GM19035 (cell line): Measurements from ENCODE around the gene MAPK14.

Experiments
- ATAC-seq: cut with Tn5 transposase; IDR thresholded peaks from one replicate; pipeline ENCODE4 v1.9.1; 2021; ENCODE audit not compliant: unreplicated experiment

MAPK14 gene

DNA sequence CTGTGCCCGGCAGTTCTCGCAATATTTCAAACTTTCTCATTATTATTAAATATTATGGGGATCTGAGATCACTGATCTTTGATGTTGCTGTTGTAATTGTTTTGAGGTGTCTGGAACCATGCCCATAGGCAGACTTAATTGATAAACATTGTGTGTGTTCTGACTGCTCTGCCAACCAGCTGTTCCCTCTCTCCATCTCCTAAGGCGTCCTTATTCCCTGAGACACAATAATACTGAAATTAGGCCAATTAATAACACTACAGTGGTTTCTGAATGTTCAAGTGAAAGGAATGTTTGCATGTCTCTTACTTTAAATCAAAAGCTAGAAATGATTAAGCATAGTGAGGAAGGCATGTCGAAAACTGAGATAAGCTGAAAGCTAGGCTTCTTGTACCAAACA is 7.6 kb downstream of the MAPK14 start:
- no peak for ATAC-seq

DNA sequence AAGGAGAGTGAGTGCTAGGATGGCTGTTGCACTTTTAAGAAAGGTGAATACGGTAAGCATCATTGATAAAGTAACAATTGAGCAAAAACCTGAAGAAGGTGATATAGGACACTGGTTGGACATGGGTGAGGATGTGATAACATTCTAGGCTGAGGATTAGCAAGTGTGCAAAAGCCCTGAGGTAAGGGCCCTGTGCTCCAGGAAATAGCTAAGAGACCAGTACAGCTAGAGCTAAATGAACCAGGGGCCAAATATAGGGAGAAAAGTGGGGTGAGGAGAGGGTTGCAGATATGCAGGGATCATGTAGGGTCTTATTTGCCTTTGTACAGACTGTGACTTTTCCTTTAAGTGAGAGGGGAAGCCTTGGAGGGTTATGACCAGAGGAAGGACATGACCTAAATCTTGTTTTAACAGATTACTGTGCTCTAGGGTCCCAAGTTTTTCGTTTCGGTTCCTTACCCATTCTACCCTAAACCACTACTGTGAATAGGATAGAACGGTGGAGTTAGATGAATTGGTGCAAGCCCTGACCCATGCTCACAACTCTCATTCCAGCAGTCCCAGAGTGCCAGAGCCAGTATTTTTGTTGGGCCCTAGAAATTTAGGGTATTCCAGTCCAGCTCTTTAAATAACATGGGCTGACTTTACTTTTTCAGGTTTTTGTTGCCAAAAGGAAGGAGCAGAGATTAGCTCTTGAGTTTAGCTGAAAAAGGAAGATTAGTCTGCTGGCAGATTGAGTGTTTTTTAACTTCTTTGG is 10.7 kb downstream of the MAPK14 start:
- ATAC-seq: no peak

DNA sequence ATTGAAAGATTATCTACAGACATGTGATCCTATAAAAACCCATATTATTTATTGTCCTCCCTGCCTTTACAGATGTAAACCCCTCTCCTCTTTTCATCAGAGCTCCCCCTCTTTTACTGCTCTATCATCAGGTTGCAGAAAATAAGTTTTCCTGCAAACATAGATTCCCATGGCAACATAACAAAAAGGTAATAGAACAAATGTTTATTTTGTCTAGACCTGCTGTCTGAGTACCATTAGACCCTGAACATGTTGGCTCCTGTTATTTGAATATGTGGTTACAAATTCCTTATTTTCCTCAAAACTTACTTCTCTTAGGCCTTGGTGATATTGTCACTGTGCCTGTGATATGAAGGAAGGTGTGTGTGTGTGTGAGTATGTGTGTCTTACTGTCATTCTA is 11.5 kb downstream of the MAPK14 start:
- no peak for ATAC-seq

DNA sequence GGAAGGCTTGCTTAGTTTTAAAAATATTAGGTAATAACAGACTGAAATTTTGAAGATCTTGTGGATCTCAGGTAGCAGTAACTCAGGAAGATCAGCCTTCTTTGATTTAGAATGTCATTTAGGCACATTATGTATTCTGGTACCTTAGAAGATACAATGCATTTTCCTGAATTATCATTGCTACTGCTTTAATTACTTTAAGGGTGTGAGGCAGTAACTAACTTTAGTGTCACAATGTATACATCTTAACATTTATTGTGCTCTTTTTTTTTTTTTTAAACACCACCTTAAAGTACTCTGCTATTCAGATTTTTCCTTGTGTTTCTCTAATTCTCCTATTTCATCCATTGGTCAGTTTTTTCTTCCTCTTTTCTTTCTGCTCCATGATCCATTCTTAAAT is 13.3 kb downstream of the MAPK14 start:
- ATAC-seq: no peak

DNA sequence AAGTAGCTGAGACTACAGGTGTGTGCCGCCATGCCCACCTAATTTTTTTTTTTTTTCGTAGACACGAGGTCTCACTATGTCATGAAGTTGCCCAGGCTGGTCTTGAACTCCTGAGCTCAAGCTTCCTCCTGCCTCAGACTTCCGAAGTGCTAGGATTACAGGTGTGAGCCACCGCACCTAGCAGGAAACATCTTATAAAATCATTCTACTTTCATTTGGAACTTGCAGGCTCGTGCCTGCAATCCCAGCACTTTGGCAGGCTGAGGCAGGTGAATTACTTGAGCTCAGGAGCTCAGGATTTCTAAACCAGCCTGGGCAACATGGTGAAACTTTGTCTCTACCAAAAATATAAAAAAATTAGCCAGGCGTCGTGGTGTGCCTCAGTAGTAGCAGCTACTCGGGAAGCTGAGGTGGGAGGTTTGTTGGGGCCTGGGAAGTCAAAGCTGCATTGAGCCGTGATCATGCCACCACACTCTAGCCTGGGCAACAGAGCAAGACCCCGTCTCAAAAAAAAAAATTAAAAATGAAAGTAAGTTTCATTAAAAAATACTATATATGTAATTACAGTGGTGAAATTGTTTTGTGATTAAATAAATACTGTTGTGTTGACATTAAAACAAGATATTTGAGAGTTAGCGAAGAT is 15.1 kb downstream of the MAPK14 start:
- no peak for ATAC-seq

DNA sequence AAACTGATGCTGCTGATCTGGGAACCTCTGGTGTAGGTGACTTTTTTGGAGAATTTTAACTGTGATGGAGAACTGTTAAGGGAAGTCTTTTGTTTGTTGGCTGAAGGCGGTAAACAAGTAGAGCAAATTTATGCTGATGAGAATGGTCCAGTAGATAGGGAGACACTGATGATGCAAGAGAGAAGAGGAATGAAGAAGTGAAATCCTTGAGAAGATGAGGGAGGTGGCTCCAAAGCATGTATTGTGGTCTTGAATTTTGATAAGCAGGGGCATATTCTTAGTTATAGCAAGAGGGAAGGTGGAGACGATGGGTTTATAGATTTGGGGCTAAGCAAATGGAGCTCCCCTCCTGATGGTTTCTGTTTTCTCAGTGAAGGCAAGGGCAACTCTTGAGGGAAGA is 22.0 kb downstream of the MAPK14 start:
- no peak for ATAC-seq

DNA sequence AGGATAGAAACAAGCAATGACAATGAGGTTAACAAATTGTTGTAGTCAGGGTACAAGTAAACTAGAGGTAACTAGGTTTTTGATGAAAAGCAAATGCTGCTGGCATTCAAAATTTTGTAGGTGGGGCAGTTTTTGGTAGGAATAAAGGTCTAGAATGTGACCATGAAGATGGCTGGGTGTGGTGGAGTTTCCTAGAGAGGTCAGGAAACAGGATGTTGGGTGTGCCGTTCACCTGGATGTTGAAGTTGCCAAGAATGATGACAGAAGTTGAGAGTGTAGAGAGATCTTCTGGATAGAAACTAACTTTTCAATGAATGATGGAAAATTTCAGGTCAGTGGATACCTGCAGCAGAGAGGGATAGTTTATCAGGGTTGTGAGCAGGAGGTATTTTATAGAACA is 22.7 kb downstream of the MAPK14 start:
- ATAC-seq: no peak

DNA sequence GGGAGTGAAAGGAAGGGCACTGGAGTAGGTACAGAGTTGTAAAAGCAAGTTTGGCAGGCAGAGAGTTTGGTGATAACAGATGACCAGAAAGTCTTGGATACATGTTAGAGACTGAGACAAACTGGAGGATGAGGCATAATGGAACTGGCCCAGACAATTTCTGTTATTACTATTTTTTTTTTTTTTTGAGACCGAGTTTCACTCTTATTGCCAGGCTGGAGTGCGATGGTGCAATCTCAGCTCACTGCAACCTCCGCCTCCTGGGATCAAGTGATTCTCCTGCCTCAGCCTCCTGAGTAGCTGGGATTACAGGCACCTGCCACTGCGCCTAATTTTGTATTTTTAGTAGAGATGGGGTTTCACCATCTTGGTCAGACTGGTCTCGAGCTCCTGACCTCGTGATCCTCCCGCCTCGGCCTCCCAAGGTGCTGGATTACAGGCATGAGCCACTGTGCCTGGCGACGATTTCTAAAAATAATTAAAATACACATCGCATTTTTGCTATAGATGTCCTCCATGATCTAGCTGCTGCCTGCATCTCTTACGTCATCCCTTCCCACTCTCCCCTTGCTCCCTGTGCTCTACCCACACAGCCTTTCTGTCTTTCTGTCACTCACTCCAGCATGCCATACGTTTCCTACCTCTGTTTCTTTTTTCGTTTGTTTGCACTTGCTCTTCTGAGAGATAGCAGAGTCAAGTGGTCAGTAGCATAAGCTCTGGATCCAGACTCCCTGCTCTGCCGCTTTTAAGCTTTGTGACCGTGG is 23.5 kb downstream of the MAPK14 start:
- ATAC-seq: no peak

DNA sequence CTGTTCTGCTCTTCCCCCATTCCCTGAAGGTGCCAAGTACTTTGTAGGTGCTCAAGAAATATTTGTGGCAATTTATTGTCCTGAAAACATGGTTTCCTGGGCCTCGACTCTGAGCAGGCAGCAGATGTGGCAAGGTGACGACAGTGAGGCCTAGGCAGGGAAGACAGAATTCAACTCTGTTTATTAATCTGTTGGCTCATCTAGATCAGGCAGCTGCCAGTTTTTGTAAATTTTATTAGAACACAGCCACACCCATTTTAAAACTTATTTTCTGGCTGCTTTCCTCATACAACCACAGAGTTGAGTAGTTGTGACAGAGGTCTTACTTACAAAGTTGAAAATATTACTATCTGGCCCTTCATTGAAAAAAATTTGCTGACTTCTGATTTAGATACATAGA is 24.5 kb downstream of the MAPK14 start:
- no peak for ATAC-seq

DNA sequence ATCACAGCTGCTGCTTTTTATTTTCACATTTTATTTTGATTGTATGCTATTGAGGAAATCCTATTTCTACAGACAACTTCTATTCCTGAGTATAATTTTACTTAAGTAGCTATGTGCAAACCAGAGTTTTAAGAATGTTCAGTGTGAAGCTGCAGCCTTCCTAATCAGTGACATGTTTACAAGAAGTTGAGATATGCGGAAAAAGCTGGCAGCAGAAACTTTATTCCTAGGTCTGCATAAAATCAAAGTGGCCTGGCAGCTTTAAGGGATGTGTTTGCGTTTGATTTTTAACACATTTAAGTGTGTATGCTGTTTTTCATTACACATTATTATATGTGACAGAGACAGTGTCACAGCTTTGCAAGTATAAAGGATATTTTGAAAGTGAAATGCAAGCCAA is 26.3 kb downstream of the MAPK14 start:
- no peak for ATAC-seq

DNA sequence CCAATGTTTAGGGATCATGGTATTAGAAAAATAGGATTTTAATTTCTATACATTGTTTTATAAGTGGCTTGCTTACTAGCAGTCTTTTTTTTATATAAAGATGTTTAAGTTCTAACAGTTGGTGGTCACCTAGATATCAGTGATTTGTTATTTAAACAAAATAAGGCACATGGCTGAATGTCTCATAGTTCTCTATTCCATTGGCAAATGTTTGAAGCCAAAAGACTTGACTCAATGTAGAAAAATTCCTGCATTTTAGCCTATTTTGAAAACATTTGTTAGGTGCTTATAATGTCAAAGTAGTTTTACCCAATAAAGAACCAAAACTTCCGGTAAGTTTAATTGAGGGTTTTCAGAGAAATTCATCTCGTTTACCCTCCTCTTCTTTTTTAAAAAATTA is 26.8 kb downstream of the MAPK14 start:
- ATAC-seq: no peak

DNA sequence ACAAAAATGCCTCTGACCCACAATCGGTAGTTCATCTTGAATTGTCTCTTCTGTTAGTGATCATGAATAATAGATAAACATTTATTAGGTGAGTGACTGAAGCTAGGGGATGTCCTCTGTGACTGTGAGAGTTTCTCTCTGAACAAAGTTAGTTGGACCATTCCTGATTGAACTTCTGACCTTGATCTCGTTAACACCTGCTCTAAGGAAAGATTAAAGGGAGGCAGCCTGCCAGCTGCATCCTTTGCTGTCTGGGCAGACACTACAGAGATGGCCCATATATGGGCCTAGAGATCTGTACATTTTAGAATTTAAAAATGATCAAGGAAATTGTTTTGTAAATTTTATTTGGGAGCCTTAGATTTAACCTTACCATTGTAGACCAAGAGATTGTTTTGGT is 27.3 kb downstream of the MAPK14 start:
- ATAC-seq: no peak

DNA sequence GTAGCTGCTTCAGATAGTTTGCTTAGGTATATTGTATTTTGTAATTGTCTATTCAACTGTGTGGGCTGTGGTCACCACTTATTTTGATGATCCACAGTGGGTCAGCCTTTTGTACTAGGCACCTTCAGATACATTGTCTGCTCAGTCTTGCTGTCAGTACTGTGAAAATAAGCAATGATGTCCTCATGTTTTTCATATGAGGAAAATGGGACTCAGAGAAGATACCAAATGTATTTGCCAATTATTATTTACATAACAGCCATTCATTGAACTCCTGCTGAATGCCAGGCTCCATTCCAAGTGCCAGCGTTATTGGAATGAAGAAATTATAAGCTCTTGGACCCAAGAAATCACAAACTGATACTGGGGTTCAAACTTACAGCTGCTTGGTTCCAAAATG is 28.6 kb downstream of the MAPK14 start:
- ATAC-seq: no peak

DNA sequence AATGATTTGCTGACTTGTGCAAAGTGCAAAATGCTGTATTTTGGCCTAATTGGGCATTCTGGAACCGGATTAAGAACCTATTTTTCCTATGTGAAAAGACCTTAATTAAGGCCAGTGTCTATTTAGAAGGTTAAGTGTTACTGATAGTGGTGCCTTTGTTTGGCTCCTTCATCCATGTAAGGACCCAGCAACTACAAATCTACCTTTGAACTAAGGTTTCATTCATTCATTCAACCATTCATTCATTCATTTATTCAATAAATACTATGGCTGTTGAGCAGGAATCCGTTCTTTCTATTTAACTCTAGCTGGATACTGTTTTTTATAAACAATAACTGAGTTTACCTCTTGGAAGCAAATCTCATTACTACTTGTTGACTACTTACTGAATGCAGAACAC is 33.6 kb downstream of the MAPK14 start:
- ATAC-seq: no peak

DNA sequence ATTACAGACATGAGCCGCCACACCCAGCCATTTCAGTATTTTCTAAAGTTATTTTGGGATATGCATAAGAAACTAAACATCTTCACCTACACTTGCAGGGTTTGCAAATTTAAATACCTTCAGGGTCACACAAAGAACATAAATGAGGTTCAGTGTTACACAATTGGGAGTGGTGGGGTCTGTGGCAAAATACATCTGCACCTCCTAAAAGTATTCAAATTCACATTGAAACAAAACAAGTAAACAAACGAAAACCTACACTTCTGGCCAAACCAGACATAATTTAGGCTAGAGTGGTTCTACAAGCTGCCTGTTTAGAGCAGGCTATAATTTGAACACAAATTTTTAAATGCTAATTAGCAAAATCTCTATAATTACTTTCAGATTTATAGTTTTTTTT is 34.6 kb downstream of the MAPK14 start:
- ATAC-seq: no peak

DNA sequence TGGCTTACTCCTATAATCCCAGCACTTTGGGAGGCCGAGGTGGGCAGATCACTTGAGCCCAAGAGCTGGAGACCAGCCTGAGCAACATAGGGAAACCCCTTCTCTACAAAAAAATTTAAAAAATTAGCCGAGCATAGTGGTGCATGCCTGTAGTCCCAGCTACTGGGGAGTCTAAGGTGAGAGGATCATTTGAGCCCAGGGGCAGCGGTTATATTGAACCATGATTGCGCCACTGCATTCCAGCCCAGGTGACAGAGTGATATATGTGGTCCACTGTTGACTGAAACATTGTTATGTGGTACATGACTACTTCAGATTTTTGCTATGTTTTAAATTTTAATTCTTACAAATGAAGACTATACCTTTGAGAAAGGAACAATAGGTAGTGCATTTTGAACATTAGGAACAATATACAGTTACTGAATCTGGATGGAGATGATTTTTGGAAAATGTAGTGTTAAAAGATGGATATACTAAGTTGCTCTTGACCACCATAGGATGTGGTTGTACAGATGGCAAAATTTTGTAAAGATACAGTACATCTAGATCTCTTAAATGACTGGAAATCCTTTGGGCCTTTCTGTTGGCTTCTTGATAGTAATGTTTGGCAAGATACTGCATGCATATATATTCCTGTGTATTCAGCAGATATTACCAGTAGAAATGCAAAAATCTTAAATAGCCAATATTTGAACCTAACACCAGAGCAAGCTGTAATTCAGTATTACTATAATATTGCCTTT is 35.9 kb downstream of the MAPK14 start:
- no peak for ATAC-seq

DNA sequence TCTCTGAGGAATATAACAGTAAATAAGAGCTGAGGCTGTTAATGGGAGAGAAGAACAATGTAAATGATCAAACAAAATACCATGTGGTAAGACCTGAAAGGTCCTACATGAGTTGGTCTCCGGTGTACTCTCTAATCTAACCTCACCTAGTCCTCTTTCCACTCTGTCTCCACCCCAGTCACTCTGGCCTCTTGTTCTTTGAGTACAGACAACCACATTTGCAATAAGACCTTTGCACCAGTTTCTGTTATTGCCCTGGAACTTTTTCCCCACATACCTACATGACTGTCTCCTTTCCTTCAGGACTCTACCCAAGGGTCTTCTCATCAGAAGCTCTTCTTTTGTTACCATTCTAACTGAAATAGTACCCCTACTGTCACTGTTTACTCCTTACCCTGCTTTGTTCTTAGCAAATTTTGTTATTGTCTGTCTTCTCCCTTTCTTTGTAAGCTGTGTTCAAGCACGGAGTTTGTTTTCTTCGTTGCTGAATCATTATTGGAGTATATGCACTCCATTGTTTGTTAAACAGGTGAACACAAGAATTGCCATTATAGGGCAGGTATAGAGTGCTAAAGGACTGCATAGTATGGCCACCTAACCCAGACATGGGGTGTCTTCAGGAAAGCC is 37.3 kb downstream of the MAPK14 start:
- ATAC-seq: no peak

DNA sequence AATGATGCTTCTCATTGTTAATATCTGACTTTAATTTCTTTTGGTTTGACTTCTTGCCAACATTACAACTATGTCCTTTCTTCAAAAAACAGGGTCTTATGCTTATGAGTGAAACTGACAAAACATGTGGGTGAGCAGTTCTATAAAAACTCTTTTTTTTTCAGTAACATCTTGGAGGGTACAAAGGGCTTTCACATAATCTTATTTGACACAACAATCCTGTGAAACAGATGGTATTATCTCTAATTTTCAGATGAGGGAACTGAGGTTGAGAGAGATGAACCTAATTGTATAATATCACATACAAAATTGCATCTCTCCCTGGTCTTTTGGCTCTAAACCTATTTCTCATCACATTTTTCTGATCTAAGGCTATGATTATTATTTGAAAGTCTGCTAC is 38.3 kb downstream of the MAPK14 start:
- no peak for ATAC-seq

DNA sequence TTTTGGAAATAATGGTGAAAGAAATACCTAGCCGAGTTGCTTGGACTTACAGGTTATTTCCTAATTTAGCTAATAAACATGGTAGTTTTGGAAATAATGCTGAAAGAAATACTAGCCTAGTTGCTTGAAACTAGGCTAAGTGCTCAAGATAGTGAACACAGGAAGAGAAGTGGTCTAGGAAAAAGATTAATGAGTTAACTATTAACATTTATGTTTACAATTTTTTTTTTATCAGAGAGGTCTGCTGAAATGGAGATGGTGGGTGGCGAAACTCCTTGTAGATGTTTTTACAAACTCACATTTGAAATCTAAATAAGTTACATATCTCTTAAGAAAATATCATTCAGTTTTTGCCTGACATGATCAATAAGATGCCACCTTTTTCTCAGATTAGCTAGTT is 39.2 kb downstream of the MAPK14 start:
- no peak for ATAC-seq

DNA sequence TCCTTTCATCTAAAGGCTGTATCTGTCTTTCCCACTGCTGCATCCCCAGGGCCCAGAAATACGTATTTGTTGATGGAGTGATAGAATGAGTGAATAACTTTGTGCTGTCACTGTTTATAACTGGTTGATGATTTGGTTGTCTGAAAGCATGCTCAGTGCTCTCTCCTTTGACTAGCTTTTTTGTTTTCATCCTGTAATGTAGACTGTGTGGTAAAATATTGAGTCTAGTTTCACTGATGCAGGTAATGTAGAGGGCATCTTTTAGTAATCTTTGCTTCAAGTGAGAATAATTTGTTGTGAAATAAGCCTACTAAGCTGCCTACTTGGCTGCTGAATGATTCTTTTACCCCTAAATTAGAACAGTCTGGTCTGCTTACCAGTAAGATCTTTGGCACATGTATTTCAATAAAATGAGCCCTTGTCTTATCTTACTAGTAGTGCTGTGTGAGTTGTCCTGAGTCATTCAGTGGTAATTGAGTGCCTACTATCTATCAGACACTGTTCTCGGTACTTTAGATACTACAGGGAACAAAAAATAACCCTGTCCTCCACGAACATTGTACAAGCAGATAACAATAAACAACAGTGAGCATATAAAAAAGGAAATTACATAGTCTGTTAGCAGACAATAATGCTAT is 39.9 kb downstream of the MAPK14 start:
- ATAC-seq: no peak

DNA sequence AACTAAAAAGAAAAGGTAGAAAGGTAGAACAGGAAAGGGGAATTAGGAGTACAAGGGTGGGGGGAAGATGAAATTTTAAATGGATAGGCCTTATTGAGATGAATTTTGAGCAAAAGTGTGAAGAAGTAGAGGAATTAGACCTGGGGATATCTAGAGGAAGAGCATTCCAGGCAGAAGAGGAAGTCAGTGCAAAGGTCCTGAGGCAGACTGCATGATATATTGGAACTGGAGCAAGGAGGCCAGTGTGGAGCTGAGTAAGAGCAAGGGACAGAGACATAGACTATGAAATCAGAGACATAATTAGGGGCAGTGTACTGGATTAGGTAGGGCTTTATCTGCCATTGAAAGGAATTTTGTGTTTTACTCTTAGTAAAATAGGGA is 40.4 kb downstream of the MAPK14 start:
- no peak for ATAC-seq
